ENCODE results near the gene MGAM2. TPM values are rescaled to one million over a fixed set of nuclear protein-coding genes. Genes with fewer than 3 reads are reported as not detected.

The MGAM2 gene
- polyA plus RNA-seq, 1 donor, result 0.04 TPM

- DNase-seq (ENCODE audit: low read depth), result no peak
Measured at GRCh38 chr7:142120524-142120923, 9.0 kb downstream of the MGAM2 start.

DNA sequence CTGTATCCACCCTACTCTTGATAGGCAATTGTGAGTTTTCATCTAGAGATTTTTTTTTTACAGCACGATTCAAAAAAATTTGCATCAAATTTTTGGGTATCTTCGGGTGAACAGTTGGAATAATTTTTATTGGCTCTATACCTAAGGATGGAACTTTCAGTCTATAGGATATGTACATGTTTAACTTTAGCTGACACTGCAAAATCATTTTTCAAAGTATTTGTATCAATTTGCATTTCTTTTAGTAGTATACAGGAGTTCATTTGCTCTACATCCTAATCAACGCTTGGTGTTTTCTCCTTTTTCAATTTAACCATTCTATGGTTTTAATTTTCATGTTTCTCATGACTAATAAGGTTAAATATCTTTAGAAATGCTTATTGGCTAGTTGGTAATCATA lies 11.7 kb downstream of the MGAM2 start:
- no peak for DNase-seq (ENCODE audit: low read depth)

DNA sequence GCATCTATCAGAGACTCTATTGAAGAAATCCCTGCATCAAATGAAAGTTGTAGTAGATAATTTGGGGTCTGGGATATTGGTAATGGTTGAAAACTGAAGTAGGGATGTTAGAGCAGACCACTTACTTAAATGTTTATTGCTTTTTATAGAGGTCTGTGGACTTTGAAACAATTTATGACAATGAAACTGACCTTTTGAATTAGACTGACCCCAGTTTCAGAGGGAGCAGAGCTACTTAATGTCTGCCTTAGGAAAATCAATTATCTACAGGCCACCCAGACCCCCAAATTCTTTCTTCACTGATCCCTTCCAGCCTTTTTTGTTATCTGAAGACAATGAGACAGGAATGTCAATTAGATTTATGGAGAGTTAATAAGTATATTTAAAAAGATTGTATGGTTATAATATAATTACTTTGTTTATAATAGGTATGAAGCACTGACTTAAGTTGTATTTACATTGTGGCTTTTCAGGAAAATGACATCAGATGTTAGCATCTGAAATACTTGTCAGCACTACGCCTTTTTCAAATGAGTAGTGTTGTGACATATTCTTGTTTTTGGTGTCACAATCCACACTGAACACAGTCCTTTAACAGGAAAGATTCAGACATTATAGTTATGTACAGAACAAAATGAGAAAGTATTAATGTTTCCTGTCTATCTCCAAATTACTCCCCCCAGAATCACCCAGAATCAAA lies 13.9 kb downstream of the MGAM2 start:
- no peak for DNase-seq (ENCODE audit: low read depth)

DNA sequence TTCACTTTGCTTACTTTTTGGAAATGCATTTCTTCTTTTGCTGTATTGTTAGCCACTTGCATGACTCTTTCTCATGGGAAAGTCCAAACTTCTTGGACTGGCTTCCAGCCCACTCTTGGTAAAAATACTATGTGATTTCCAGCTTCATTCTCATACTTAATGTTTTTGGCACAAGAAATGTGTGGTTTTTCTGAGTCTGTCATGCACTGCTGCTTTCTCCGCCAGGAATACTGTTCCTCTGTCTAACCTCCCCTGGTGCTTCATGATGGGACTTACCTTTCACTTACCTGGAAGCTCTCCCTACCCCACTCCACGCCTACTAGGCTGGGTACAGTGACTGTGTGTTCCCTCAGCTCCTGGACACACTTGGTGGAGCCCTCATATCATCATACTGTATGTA lies 18.7 kb downstream of the MGAM2 start:
- no peak for DNase-seq (ENCODE audit: low read depth)

DNA sequence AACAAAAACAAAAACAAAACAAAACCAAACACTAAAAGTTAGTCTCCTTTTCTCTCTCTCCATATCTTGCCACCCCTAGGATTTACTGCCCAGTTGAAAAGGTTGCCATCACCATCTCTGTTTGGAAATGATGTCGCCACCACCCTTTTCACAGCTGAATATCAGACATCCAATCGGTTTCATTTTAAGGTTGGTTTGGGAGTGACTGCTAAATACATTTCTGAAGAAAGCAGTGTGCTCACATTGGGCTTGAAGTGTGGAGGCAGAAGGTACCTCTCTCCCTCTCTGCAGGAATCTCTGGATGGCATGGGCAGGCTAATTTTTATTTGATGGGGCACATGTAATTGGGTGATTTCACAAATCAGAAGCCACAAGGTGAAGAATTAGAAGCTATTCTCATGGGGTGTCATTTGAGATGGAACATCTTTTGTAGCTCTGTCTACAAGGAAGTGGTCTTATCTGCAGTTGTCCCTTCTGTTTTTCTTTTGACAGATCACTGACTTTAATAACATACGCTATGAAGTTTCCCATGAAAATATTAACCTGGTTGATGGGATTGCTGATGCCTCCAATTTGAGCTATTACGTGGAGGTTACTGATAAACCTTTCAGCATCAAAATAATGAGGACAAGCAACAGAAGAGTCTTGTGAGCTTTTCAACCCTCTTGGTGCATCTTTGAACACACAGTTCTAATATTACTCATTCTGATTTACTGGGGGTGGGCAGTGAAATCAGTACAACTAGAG lies 20.1 kb downstream of the MGAM2 start:
- no peak for DNase-seq (ENCODE audit: low read depth)

DNA sequence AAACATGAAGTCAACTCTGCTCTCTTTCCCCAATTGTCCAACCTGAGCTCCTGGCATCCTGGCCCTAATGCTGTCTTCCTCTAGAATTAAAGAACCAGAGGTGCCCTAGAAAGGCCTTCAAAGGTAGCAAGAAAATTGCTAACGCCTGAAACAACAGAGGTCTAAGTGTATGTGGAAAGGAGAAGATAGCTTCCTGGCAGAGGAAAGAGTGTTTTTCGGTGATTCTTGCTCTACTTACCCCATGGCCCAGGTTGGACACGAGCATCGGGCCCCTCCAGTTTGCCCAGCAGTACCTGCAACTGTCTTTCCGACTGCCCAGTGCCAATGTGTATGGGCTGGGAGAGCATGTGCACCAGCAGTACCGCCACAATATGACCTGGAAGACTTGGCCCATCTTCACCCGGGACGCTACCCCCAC lies 22.2 kb downstream of the MGAM2 start:
- no peak for DNase-seq (ENCODE audit: low read depth)

DNA sequence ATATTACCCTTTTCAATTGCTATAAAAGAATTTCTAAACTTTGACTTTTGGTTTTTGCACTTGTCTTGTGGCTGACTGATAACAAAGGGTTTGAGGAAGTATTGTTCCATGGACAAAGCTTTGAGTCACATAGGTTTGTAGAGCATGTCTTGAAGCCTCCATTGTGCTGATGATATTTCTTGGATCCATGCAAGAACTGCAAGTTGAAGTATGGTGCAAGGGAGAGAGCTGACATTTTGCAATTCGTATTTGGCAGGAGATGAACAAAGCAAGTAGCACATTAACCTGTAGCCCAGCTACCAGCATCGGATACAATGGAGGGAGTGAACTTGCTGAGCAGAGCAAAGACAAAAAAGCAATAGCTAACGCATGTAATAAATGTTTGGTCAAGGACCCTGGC lies 23.4 kb downstream of the MGAM2 start:
- no peak for DNase-seq (ENCODE audit: low read depth)

- no peak for DNase-seq (ENCODE audit: low read depth)
Measured at GRCh38 chr7:142138996-142139395, 27.5 kb downstream of the MGAM2 start.

DNA sequence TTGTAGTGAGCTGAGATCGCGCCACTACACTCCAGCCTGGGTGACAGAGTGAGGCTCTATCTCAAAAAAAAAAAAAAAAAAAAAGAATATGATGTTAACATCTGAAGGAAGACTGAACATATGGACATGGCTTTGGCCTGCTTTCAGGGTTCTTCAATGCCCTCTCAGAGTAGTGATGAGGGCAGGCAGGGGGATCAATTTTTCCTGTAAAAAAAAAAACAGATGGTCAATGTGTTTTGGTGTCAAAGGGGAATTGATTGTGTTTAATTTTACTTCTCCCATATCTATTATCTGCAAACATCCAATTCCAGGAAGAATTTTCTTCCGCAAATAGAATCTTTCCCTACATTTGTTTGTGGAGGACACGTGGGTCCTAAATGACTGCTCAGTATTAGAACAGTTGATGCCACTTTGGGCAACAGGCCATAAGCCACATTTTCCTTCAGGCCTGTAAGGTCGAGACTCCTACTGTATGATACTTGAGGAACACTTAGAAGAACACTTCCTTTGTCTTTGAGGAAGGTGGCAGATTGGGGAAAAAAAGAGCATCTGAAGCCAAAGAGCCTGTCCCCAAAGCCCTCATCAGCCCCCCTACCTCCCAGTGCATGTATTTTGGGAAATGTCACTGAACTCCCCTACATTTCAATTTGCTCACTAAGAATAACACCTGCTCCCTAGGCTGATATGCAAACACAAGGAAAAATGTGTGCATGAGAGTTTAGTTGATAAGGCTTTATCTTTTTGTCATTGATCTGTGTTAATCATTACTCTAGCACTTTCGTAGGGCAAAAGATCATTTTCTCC lies 28.3 kb downstream of the MGAM2 start:
- DNase-seq (ENCODE audit: low read depth), result no peak

DNA sequence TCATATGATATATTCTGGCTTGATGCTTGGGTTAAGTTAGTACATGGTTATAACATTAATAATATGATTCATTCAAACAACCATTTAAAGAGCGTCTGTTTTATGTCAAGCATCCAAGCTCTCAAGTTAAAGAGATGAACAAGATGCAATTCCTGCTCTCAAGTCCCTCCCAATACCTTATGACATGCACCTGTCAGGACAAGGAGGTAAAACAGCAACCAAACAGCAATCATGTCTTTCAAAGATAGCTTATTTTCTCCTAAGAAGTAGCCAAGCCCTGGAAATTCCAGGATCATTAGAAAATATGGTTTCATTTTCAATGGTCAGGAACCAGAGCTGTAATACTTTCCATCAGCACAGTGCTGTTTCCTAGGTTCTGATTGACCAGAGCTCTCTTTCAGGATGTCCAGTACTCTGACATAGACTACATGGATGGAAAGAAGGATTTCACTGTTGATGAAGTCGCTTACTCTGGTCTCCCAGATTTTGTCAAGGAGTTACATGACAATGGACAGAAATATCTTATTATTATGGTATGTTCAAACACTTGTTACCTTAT lies 29.0 kb downstream of the MGAM2 start:
- no peak for DNase-seq (ENCODE audit: low read depth)

- DNase-seq (ENCODE audit: low read depth), result no peak
Measured at GRCh38 chr7:142142702-142143101, 31.2 kb downstream of the MGAM2 start.

DNA sequence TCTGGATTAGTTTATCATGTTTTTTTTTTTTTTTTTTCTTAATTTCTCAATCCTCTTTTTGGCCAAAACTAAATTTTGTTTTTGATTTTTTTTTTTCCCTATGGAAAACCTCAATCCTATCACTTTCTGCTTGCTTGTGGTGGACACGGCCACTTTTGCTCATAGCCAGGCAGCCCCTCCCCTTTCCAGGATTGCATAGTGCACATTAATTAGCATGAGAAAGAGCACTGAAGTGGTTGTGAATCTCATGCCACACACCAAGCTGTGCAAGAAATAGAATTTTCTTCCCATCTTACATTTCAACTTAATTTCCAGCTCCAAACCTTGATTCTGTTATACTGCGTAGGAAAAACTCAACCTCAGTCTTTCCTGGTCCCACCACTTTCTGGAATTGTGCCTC lies 34.6 kb downstream of the MGAM2 start:
- no peak for DNase-seq (ENCODE audit: low read depth)

DNA sequence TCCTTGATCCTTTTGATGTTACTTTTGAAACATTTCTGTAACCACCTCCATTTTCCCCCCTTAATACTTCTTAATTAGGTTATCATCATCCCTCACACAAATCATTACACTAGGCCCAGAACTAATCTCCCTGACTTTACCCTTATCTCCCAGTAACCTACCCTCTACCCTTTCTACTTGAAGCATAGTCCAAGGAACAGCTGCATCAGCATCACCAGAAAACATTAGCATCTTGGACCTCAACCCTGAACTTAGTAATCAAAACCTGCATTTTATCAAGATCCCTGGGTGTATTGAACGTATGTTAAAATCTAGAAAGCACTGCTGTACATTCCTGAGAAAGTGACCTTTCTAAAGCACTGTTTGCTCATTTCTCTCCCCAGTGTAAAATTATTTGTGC lies 38.8 kb downstream of the MGAM2 start:
- DNase-seq (ENCODE audit: low read depth), result no peak

- DNase-seq (ENCODE audit: low read depth), result no peak
Measured at GRCh38 chr7:142150869-142151268, 39.4 kb downstream of the MGAM2 start.

DNA sequence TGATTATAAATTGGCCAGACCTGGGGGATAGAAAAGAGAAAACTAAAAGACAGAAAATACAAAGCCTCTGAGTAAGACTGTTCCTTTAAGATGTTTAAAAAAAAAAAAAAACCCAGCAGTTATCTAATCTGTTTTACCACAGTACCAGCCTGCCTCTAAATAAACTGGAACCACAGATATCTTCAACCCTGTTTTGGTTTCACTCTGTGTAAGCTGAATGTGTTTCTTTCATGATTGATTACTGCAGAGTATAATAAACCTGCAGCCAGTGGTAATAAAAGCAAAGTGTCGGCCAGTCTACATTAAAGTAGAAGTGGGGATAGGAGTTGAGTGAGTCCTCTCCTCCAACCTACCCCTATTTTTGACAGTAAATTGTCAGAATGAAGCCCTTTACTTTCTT lies 40.6 kb downstream of the MGAM2 start:
- no peak for DNase-seq (ENCODE audit: low read depth)

GRCh38 chr7:142153400-142153799 lies 41.9 kb downstream of the MGAM2 start:
- DNase-seq (ENCODE audit: low read depth), result no peak

- no peak for DNase-seq (ENCODE audit: low read depth)
Measured at GRCh38 chr7:142158736-142159496, 47.4 kb downstream of the MGAM2 start.

DNA sequence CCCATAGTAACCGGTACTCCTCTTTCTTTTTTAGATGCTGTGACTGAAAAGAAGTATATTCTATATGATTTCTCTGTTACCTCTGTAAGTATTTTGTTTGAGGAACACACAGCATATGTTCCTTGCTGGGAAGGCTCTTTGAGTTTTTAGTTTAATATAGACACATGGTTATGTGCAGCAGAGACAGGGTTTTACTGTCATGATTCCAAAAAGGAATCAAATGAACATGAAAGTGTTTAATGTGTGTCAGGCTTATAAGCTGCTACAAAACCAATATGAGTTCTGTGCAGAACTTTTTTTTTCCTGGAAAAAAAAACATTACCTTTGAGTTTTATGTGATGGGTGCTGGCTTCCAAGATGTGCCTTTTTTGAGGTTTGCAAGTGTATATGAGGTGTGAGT lies 50.4 kb downstream of the MGAM2 start:
- no peak for DNase-seq (ENCODE audit: low read depth)

DNA sequence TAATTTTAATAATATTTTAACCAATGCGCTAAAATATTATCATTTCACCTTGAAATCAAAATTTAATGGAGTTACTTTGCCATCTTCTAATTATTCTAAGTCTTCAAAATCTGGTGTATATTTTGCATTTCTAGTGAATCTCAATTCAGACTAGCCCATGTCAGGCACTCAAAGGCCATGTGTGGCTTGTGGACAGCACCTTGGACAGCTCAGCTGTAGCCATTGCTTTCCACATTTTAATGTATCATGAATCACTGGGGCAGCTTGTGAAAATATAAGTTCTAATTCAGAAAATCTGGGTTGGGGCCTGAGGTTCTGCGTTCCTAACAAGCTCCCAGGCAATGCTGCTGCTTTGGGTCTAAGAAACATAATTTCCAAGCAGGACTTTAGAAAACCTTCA lies 57.2 kb downstream of the MGAM2 start:
- no peak for DNase-seq (ENCODE audit: low read depth)

GRCh38 chr7:142172932-142173331 lies 61.4 kb downstream of the MGAM2 start:
- no peak for DNase-seq (ENCODE audit: low read depth)

- DNase-seq (ENCODE audit: low read depth), result no peak
Measured at GRCh38 chr7:142174441-142174840, 62.9 kb downstream of the MGAM2 start.

DNA sequence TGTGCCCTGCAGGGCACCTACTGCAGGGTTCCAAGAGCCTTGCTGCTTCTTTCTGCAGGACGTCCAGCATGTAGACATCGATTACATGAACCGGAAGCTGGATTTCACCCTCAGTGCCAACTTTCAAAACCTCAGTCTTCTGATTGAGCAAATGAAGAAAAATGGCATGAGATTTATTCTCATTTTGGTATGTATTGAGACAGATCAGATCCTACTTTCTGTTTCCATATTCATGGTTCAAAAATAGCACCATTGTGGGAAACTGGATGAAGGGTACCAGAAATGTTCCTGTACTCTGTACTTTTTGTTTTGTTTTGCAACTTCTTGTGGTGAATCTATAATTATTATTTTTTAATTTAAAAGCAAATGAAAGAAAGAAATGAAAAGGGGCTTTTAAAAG lies 64.1 kb downstream of the MGAM2 start:
- no peak for DNase-seq (ENCODE audit: low read depth)

Measured in forelimb muscle (tissue), 1 donor.